Kidney epithelial cell (primary cell): ENCODE measurements around the gene RTN4R. TPM values are rescaled to one million over a fixed set of nuclear protein-coding genes. Genes with fewer than 3 reads are reported as not detected.

ENCODE experiments used
- DNase-seq: peaks from one replicate; pipeline ENCODE4 v3.0.0-alpha.2; 2010; ENCODE audit warnings: low read depth
- H3K27me3 ChIP-seq: 2 replicates; pipeline ENCODE4 v1.6.0; 2011; ENCODE audit warnings: low read length; ENCODE audit not compliant: control insufficient read depth, insufficient read depth
- H3K36me3 ChIP-seq: 2 replicates; pipeline ENCODE4 v1.5.1; 2011; ENCODE audit warnings: low read length; ENCODE audit not compliant: control insufficient read depth, insufficient read depth
- H3K4me3 ChIP-seq: 2 replicates; pipeline ENCODE4 v1.5.1; 2011; ENCODE audit warnings: low read depth, mild to moderate bottlenecking, control low read depth, low read length
- CTCF ChIP-seq: IDR thresholded peaks from 2 replicates; pipeline ENCODE4 v1.5.1; 2011; ENCODE audit warnings: mild to moderate bottlenecking, moderate library complexity, low read length, control low read depth, inconsistent platforms; ENCODE audit not compliant: insufficient read depth, poor library complexity, severe bottlenecking
- total RNA-seq: library from RNA; depleted of rRNA; stranded (reverse); fragments of >200 nt; gene quantifications from 2 replicates; pipeline ENCODE4 v1.2.3, GENCODE V29; 2015

The RTN4R gene
- total RNA-seq, 1 donor from 2014 or later: 18.2 TPM

DNA sequence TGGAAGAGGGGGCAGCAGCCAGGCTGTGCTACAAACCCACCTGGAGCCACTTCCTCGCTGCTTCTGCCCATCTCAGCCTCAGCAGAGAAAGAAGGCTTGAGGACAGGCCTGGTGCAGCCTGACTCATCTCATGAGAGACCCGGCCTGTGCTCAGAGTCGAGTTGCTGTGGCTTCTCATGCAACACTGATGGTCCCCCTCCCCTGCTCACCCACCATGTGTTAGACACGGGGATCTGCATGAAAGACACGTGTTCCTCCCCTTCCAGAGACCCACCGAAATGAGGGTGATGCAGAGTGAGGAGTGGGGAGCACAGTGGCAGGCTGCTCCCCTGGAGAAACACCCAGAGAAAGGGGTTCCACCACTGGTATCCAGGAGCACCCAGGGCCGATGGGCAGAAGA, 15.0 kb downstream of the RTN4R start:
- TF ChIP-seq CTCF: no peak
- Histone ChIP-seq H3K27me3 (no peaks in the 10 kb centered on the region), H3K36me3 (no peaks in the 10 kb centered on the region), H3K4me3 (no peak overlapping the region)
- DNase-seq: no peak

- no peak for TF ChIP-seq CTCF
- Histone ChIP-seq H3K36me3 (no peaks in the 10 kb centered on the region), H3K4me3 (no peak overlapping the region), H3K27me3 (no peaks in the 10 kb centered on the region)
- DNase-seq: no peak
Measured at GRCh38 chr22:20251981-20252380, 16.1 kb downstream of the RTN4R start.

DNA sequence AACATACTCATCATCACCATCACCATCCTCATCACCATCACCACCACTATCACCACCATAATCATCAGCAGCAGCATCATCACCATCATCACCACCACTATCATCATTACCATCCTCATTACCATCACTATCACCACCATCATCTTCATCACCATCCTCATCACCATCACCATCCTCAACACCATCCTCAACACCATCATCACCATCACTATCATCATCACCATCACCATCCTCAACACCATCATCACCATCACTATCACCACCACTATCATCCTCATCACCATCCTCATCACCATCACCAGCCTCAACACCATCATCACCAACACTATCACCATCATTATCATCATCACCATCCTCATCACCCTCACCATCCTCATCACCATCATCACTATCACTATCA, 16.6 kb downstream of the RTN4R start:
- Histone ChIP-seq H3K27me3 (no peaks in the 10 kb centered on the region), H3K36me3 (no peaks in the 10 kb centered on the region), H3K4me3 (no peak overlapping the region)
- no peak for TF ChIP-seq CTCF
- DNase-seq: no peak

DNA sequence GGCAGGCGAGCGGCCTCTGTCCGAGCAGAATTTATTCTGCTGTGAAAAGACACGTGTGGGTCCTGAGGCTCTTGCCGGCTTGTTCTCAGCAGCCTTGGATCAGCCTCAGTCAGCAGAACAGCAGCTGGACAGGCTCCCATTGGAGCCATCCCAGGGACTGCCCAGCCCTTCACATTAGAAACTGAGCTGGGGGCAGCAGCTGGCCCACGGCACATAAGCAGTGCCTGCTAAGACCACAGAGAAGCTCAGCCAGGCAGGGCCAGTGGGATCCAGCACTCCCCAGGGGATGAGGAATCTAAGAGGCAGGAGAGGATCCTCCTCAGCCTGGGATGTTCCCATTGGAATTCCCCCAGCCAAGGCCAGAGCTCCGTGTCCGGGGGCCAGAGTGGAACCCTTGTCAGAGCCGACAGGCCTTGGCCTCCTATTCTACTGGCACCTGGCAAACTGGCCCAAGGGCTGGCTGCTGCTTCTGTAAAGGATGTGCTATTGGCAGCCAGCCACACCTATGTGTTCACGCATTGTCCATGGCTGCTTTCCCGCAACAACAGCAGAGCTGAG, 18.2 kb downstream of the RTN4R start:
- Histone ChIP-seq H3K36me3 (no peaks in the 10 kb centered on the region), H3K27me3 (no peaks in the 10 kb centered on the region), H3K4me3 (no peak overlapping the region)
- TF ChIP-seq CTCF: no peak
- DNase-seq: no peak

DNA sequence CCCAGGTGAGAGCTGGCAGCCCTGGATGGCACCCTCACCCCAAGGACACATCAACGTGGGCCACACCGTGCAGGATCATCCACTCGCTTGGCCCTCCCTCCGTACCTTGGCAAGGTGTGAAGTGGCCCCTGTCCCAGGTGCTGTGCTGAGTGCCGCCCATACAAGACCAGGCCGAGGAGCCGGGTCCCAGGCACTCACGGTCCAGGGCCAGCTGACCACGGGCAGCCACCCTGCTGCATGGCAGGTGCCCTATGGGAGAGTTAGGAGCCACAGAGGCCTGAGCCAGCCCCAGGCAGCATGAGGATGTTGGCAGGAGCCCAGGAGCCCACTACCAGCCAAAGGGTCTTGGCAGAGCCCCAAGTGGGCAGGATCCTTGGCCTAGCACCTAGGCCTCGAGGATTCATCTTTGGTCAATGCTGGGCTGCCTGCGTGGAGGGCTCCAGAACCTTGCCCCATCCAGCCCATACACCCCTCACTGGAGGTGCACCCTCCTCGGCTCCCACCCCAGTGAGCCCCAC, 19.6 kb downstream of the RTN4R start:
- Histone ChIP-seq H3K27me3 (no peaks in the 10 kb centered on the region), H3K4me3 (no peak overlapping the region), H3K36me3 (no peaks in the 10 kb centered on the region)
- no peak for DNase-seq
- no peak for TF ChIP-seq CTCF

DNA sequence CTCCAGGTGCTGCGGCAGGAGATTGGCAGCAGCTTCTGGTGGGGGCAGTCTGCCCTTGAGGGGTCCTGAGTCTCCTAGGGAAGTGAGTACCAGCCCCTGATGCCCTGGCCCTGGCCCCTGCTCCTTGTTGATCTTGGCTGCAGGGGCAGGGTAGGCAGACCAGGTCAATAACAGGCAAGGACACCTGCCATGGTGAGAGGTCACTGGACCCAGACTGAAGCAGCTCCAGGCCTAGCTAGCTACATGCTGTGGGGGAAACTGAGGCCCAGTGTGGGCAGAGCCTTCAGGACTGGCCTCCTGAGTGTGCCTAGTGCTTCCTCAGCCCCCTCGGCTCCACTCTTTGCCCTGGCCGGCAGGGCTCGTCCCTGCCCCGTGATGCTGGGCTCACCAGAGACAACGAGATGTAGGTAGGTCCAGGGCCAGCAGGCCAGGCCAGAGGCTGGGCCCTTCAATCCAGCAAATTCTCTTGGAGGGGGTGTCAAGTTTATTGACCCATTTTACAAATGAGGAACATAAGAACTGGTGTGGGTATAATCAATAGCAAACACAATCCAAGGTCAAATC, 20.4 kb downstream of the RTN4R start:
- TF ChIP-seq CTCF: no peak
- H3K4me3 ChIP-seq: no peak overlapping the region
- no peak for DNase-seq
- no peaks in the 10 kb centered on the region for H3K36me3 ChIP-seq
- no peaks in the 10 kb centered on the region for H3K27me3 ChIP-seq
